GM20000 (cell line): Measurements from ENCODE around the gene MSANTD1.

Experiments
- DNase-seq: peaks from one replicate; pipeline ENCODE4 v3.0.0; 2012; ENCODE audit warnings: low spot score
- CTCF ChIP-seq: IDR thresholded peaks from 2 replicates; pipeline ENCODE4 v1.5.1; 2012; ENCODE audit warnings: mild to moderate bottlenecking, control low read depth; ENCODE audit errors: extremely low read depth, missing control alignments

MSANTD1 gene

DNA sequence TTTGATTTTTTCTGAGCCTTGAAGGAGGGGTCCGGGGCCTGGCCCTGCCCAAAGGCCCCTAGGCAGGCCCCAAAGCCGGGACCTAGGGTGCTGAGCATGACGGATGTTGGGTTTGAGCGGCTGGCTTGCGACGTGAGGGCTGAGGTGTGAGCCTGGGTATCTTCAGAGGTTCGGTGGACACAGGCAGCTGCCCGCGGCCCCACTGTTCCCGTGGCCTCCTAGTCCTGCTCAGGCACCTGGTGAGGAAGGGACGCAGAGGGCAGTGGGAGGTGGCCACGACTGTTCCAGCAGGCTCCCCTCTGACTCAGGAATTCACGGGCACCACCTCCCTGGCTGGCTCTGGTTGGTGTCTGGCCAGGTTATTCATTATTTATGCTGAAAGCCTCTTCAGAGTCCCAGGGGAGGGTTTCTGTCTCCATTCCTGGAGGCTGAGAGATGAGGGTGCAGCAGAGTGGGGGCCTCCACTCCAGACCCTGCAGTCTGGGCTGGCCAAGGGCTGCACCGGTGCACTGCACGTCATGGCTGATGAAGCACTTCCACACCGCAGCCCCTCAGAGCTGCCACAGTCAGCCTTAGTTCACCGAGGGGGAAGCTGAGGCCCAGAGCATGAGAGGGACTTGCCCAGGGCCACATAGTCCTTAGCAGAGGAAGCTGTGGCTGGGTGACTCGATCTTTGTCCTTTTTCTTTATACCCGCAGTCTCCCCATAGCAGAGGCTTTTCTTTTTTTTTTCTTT lies 2.2 kb downstream of the MSANTD1 start:
- no peak for DNase-seq
- TF ChIP-seq CTCF, result no peak

- no peak for DNase-seq
- TF ChIP-seq CTCF, result no peak
These were observed 2.9 kb downstream of the MSANTD1 start for GRCh38 chr4:3251691-3252479.

- no peak for DNase-seq
- no peak for TF ChIP-seq CTCF
These were observed 3.5 kb downstream of the MSANTD1 start for GRCh38 chr4:3252480-3252828.

- DNase-seq, result no peak
- no peak for TF ChIP-seq CTCF
These were observed 4.1 kb downstream of the MSANTD1 start for GRCh38 chr4:3252831-3253641.

DNA sequence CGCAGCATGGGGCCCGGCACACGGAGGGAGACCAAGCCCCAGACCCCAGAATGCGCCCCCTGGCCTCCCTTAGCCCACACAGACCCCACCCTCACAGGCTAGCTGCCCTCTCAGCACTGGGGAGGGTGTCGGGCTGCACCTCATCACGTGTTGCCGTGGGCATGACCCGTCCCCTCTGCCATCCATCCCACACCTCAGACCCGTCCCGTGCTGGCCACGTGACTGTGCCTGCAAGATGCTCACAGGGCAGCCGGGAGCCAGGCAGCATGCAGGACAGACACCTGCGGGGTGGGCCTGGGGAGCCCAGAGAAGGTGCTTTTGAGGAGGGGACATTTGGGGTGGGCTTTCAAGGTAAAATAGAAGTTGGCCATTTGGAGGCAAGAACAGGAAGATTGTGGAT lies 4.8 kb downstream of the MSANTD1 start:
- no peak for DNase-seq
- TF ChIP-seq CTCF, result no peak

DNA sequence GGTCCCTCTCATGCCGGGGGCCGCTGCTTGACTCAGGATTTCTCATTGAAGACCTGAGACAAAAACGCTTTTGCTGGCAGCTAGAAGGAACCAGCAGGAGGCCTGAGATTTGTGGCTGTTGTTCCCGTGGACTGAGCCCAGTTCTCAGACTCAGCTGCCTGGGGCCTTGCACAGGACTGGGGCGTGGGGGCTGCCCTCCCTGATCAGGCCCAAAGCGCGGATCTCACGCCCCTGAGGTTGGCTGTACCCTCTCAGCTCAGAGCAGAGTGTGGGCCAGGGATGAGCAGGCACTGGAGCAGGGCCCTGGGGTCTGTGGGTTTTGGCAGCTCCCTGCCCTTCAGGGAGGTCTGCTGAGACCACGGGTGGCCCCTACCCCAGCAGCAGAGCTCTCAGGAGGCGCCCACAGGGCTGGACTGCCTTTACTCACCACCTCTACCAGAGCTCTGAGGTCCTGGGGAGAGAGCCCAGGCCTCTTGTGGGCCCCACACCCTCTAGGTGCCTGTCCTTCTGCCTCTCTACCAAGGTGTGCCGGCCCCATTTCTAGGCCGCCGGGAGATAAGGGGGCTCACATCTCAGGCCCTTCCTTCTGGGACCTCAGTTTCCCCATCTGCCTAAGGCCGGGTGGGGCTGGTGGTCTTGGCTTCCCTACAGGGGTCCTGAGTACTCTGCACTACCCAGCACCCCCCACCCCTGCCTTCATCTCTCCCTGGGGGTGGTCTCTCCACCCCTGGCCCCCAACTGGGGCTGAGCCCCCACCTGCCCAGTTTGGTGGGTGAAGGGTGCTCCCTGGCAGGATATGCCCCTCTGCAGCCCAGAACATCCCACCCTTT lies 5.6 kb downstream of the MSANTD1 start:
- DNase-seq, result no peak
- no peak for TF ChIP-seq CTCF
